ENCODE data around the gene OR10A3.

OR10A3 gene

GRCh38 chr11:7892840-7893254, 48.7 kb downstream of the OR10A3 start:
- DNase-seq (ENCODE audit: low read depth in 2 of 2) = no peak

DNA sequence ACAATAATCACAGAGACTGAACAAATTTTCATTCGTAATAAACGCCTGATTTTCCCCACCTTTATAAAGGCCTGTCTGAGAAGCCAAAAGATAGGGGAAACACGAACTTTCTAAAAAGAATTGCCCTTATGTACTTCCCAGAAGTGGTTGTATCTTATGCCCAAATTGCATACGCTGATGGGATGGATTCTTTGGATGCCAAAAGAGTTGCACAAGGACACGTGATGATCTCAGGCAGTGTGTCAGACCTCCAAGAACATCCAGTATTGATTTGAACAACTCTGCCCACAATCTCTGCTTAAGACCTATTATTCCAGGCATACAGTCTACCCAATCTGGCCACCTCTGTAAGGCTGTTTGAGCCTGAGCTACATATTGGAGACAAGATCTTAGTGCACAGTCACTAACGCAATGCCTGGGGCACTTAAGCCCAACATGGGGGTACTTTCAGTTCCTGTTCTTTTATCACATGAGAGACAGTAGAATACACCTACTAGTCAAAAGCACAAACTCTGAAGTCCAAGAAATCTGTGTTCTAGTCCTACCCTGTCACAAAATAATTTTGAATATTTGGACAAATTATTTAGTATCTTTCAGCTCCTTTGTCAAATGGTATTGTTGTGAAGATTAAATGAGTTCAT, 49.3 kb downstream of the OR10A3 start:
- DNase-seq (ENCODE audit: low read depth in 2 of 2) = no peak

GRCh38 chr11:7890417-7891172, 50.9 kb downstream of the OR10A3 start:
- no peak for DNase-seq (ENCODE audit: low read depth in 2 of 2)

GRCh38 chr11:7889985-7890384, 51.5 kb downstream of the OR10A3 start:
- no peak for DNase-seq (ENCODE audit: low read depth in 2 of 2)

All from stimulated activated CD4-positive, alpha-beta T cell treated with anti-CD3 and anti-CD28 coated beads, Interleukin-1b, Interleukin-23, amount 100 ng/mL, for 4 hours (primary cell).